Measurements from ENCODE around the gene TMSB10. TPM values are rescaled to one million over a fixed set of nuclear protein-coding genes. Genes with fewer than 3 reads are reported as not detected.
"Not testable (repeated sequence)": the region's sequence is repeated elsewhere in the genome, so short reads cannot be mapped to it uniquely, and the experiment has no call there.

TMSB10 gene
- total RNA-seq, 2 experiments from 2014 or later, result 5,686 to 5,768 TPM

- DNase-seq, result peak; percentile 73
- peaks cover 65% of the 10 kb centered on the region for H3K4me1 Mint-ChIP-seq
- peak overlapping the region; percentile 94 for H3K27ac Mint-ChIP-seq
- H3K9me3 Mint-ChIP-seq, result peaks cover 20% of the 10 kb centered on the region
- POLR2A ChIA-PET, result interaction anchor here (0.9 to 12.6 kb wide), 22 partner anchors 10 to 448 kb away, joined by 3 to 467 read pairs (median 8); partner anchors contain the start of genes KCMF1, SUCLG1, TGOLN2 and TRABD2A
- peak overlapping the region; percentile 89 for H3K4me3 Mint-ChIP-seq
- CTCF ChIA-PET, result interaction anchor here (0.7 to 4.8 kb wide), 10 partner anchors 9 to 420 kb away, joined by 3 to 105 read pairs (median 4); partner anchors contain the start of gene TRABD2A
- no peaks in the 10 kb centered on the region for H3K27me3 Mint-ChIP-seq
- H3K36me3 Mint-ChIP-seq (ENCODE audit: low read depth), result peaks cover 61% of the 10 kb centered on the region
Observed at GRCh38 chr2:84906900-84907714, 1.7 kb downstream of the TMSB10 start.

- Mint-ChIP-seq H3K27me3 (no peaks in the 10 kb centered on the region), H3K27ac (peak overlapping the region; percentile 94), H3K4me1 (peaks cover 52% of the 10 kb centered on the region), H3K36me3 (ENCODE audit: low read depth) (peaks cover 56% of the 10 kb centered on the region), H3K9me3 (peaks cover 18% of the 10 kb centered on the region), H3K4me3 (peak overlapping the region; percentile 89)
- POLR2A ChIA-PET, result interaction anchor here (1.0 to 12.6 kb wide), 11 partner anchors 8 to 68 kb away, joined by 3 to 467 read pairs (median 40); partner anchors contain the start of genes KCMF1 and TRABD2A
- CTCF ChIA-PET, result interaction anchor here (0.8 to 4.8 kb wide), 3 partner anchors 11 to 28 kb away, joined by 3 to 105 read pairs (median 39); partner anchors contain the start of gene TRABD2A
- peak; percentile 80 for DNase-seq
Observed at GRCh38 chr2:84908948-84909713, 3.7 kb downstream of the TMSB10 start.

GRCh38 chr2:84911135-84911678 is 5.8 kb downstream of the TMSB10 start:
- Mint-ChIP-seq H3K9me3 (peaks cover 18% of the 10 kb centered on the region), H3K4me1 (peaks cover 43% of the 10 kb centered on the region), H3K27me3 (no peaks in the 10 kb centered on the region), H3K4me3 (no peak overlapping the region), H3K27ac (no peak overlapping the region), H3K36me3 (ENCODE audit: low read depth) (peaks cover 51% of the 10 kb centered on the region)
- DNase-seq, result no peak
- ChIA-PET CTCF (interaction anchor here (1.9 to 4.2 kb wide), 2 partner anchors 15 kb away, joined by 5 to 24 read pairs; no protein-coding TSS in a partner anchor), POLR2A (no interaction called here)

GRCh38 chr2:84912984-84913383 is 7.5 kb downstream of the TMSB10 start:
- peaks cover 32% of the 10 kb centered on the region for H3K4me1 Mint-ChIP-seq
- ChIA-PET POLR2A (interaction anchor here (1.4 to 1.9 kb wide), 2 partner anchors 10 to 31 kb away, joined by 5 read pairs; no protein-coding TSS in a partner anchor), CTCF (interaction anchor here (1.0 to 4.2 kb wide), 2 partner anchors 13 to 30 kb away, joined by 5 to 24 read pairs; no protein-coding TSS in a partner anchor)
- H3K27ac Mint-ChIP-seq, result no peak overlapping the region
- peaks cover 34% of the 10 kb centered on the region for H3K36me3 Mint-ChIP-seq (ENCODE audit: low read depth)
- H3K4me3 Mint-ChIP-seq, result no peak overlapping the region
- no peaks in the 10 kb centered on the region for H3K27me3 Mint-ChIP-seq
- H3K9me3 Mint-ChIP-seq, result peaks cover 18% of the 10 kb centered on the region
- DNase-seq, result no peak

- peaks cover 22% of the 10 kb centered on the region for H3K36me3 Mint-ChIP-seq (ENCODE audit: low read depth)
- POLR2A ChIA-PET, result interaction anchor here (1.2 kb wide), 1 partner anchor 25 kb away, joined by 3 read pairs; no protein-coding TSS in a partner anchor
- peaks cover 13% of the 10 kb centered on the region for H3K9me3 Mint-ChIP-seq
- no peak overlapping the region for H3K4me3 Mint-ChIP-seq
- DNase-seq, result no peak
- H3K27me3 Mint-ChIP-seq, result no peaks in the 10 kb centered on the region
- H3K4me1 Mint-ChIP-seq, result peaks cover 28% of the 10 kb centered on the region
- CTCF ChIA-PET, result interaction anchor here (4.2 kb wide), 1 partner anchor 12 kb away, joined by 24 read pairs; no protein-coding TSS in a partner anchor
- no peak overlapping the region for H3K27ac Mint-ChIP-seq
Observed at GRCh38 chr2:84914334-84914733, 8.9 kb downstream of the TMSB10 start.

- H3K36me3 Mint-ChIP-seq (ENCODE audit: low read depth), result peaks cover 14% of the 10 kb centered on the region
- H3K27me3 Mint-ChIP-seq, H3K4me3 Mint-ChIP-seq, POLR2A ChIA-PET, H3K9me3 Mint-ChIP-seq, H3K27ac Mint-ChIP-seq, DNase-seq: not testable (repeated sequence)
- CTCF ChIA-PET, result interaction anchor here (4.2 kb wide), 1 partner anchor 10 kb away, joined by 24 read pairs; no protein-coding TSS in a partner anchor
- H3K4me1 Mint-ChIP-seq, result peaks cover 31% of the 10 kb centered on the region
Observed at GRCh38 chr2:84915675-84916074, 10.2 kb downstream of the TMSB10 start.

GRCh38 chr2:84917821-84918220 is 12.4 kb downstream of the TMSB10 start:
- not testable (repeated sequence) for DNase-seq; H3K36me3 Mint-ChIP-seq (ENCODE audit: low read depth); H3K9me3 Mint-ChIP-seq; H3K27ac Mint-ChIP-seq; H3K4me3 Mint-ChIP-seq; H3K27me3 Mint-ChIP-seq
- CTCF ChIA-PET, result interaction anchor here (1.7 kb wide), 1 partner anchor 8 kb away, joined by 19 read pairs; no protein-coding TSS in a partner anchor
- H3K4me1 Mint-ChIP-seq, result peaks cover 27% of the 10 kb centered on the region
- POLR2A ChIA-PET, result interaction anchor here (1.4 to 9.3 kb wide), 4 partner anchors 9 to 36 kb away, joined by 4 to 210 read pairs (median 8); partner anchors contain the start of gene TMSB10

GRCh38 chr2:84918430-84918829 is 13.0 kb downstream of the TMSB10 start:
- Mint-ChIP-seq H3K27ac (peak overlapping the region; percentile 7), H3K27me3 (no peaks in the 10 kb centered on the region), H3K9me3 (no peaks in the 10 kb centered on the region), H3K36me3 (ENCODE audit: low read depth) (peaks cover 4% of the 10 kb centered on the region), H3K4me3 (no peak overlapping the region), H3K4me1 (peaks cover 30% of the 10 kb centered on the region)
- no peak for DNase-seq
- POLR2A ChIA-PET, result interaction anchor here (1.8 to 9.3 kb wide), 4 partner anchors 12 to 36 kb away, joined by 6 to 210 read pairs (median 8); partner anchors contain the start of gene TMSB10
- CTCF ChIA-PET, result interaction anchor here (1.3 kb wide), 1 partner anchor 36 kb away, joined by 4 read pairs; no protein-coding TSS in a partner anchor

- Mint-ChIP-seq H3K4me3 (peak overlapping the region; percentile 41), H3K27ac (peak overlapping the region; percentile 78), H3K36me3 (ENCODE audit: low read depth) (peaks cover 6% of the 10 kb centered on the region), H3K4me1 (peaks cover 41% of the 10 kb centered on the region), H3K27me3 (no peaks in the 10 kb centered on the region), H3K9me3 (no peaks in the 10 kb centered on the region)
- ChIA-PET POLR2A (interaction anchor here (1.3 to 9.3 kb wide), 6 partner anchors 13 to 40 kb away, joined by 3 to 210 read pairs (median 6); partner anchors contain the start of genes TMSB10 and TRABD2A), CTCF (interaction anchor here (1.0 to 1.6 kb wide), 2 partner anchors 14 to 38 kb away, joined by 3 to 4 read pairs; no protein-coding TSS in a partner anchor)
- no peak for DNase-seq
Observed at GRCh38 chr2:84919885-84920580, 14.6 kb downstream of the TMSB10 start.

- peaks cover 57% of the 10 kb centered on the region for H3K4me1 Mint-ChIP-seq
- CTCF ChIA-PET, result interaction anchor here (0.9 to 4.5 kb wide), 2 partner anchors 17 to 42 kb away, joined by 4 to 98 read pairs; partner anchors contain the start of gene TRABD2A
Observed at GRCh38 chr2:84923009-84923408, 17.6 kb downstream of the TMSB10 start.

More at GRCh38 chr2:84923009-84923408, 17.6 kb downstream of the TMSB10 start:
- Mint-ChIP-seq H3K27me3 (no peaks in the 10 kb centered on the region), H3K9me3 (no peaks in the 10 kb centered on the region), H3K36me3 (ENCODE audit: low read depth) (peaks cover 8% of the 10 kb centered on the region), H3K4me3 (no peak overlapping the region), H3K27ac (peak overlapping the region; percentile 33)
- DNase-seq, result no peak
- POLR2A ChIA-PET, result interaction anchor here (1.7 to 9.3 kb wide), 3 partner anchors 10 to 16 kb away, joined by 5 to 210 read pairs (median 90); partner anchors contain the start of gene TMSB10
